Gastroesophageal sphincter (tissue), 4 donors: ENCODE measurements around the gene CLTC. TPM values are rescaled to one million over a fixed set of nuclear protein-coding genes. Genes with fewer than 3 reads are reported as not detected.
"Not testable (repeated sequence)": the region's sequence is repeated elsewhere in the genome, so short reads cannot be mapped to it uniquely, and the experiment has no call there.

Experiments used
- ATAC-seq: fragments of 150-250 bp; one replicate; pipeline ENCODE4 v1.9.1; 2016; ENCODE audit warnings: mild to moderate bottlenecking, moderate library complexity
- H3K27ac ChIP-seq, 4 donors: fragments of 200-600 bp; sonication (generic) in 3 of 4; 1 replicate in 3 of 4; 2 replicates in 1 of 4; pipeline ENCODE4 v1.5.1; 2016 to 2019
- H3K27me3 ChIP-seq: fragments of 200-600 bp; sonication (generic); one replicate; pipeline ENCODE4 v1.5.1; 2019
- H3K36me3 ChIP-seq, 2 donors: fragments of 200-600 bp; sonication (generic); one replicate each; pipeline ENCODE4 v1.5.1; 2019; ENCODE audit warnings: control low read depth in 1 of 2
- H3K4me1 ChIP-seq, 3 donors: fragments of 200-600 bp; sonication (generic); 1 replicate in 2 of 3; 2 replicates in 1 of 3; pipeline ENCODE4 v1.5.1; 2016 to 2019; ENCODE audit warnings: control low read depth in 2 of 3
- H3K4me3 ChIP-seq, 2 donors: fragments of 200-600 bp; sonication (generic); one replicate each; pipeline ENCODE4 v1.5.1; 2019; ENCODE audit warnings: mild to moderate bottlenecking in 1 of 2, moderate library complexity in 1 of 2
- H3K9me3 ChIP-seq, 3 donors: fragments of 200-600 bp; sonication (generic); one replicate each; pipeline ENCODE4 v1.5.1; 2017 to 2019; ENCODE audit warnings: control low read depth in 2 of 3
- CTCF ChIP-seq, 4 experiments: fragments of 200-600 bp in 2 of 4; fragments of 450-650 bp in 2 of 4; sonication (generic) in 1 of 4; IDR thresholded peaks; one replicate each; pipeline ENCODE4 v1.5.1; 2017 to 2019; ENCODE audit warnings: antibody characterized with exemption in 4 of 4, mild to moderate bottlenecking in 2 of 4, moderate library complexity in 2 of 4
- EP300 ChIP-seq: sonication (generic); formaldehyde crosslinking; IDR thresholded peaks from one replicate; pipeline ENCODE4 v1.6.1; 2017; ENCODE audit warnings: antibody characterized with exemption, mild to moderate bottlenecking
- POLR2A ChIP-seq, 2 donors: fragments of 450-650 bp; IDR thresholded peaks; one replicate each; pipeline ENCODE4 v1.6.1; 2017; ENCODE audit warnings: antibody characterized with exemption in 2 of 2, mild to moderate bottlenecking in 2 of 2, moderate library complexity in 1 of 2
- POLR2AphosphoS5 ChIP-seq: sonication (generic); formaldehyde crosslinking; IDR thresholded peaks from one replicate; pipeline ENCODE4 v1.6.1; 2017; ENCODE audit warnings: antibody characterized with exemption
- WGBS, 2 donors: methylation state at CpG; one replicate each; pipeline ENCODE4 v1.1.5; 2018; ENCODE audit warnings: low coverage in 1 of 2; 5-methylcytosine and 5-hydroxymethylcytosine counted together
- total RNA-seq, 4 donors: library from RNA; depleted of rRNA; stranded (reverse); fragments of >200 nt; gene quantifications; one replicate each; pipeline ENCODE4 v1.1.0, GENCODE V29; 2016

Gene CLTC
- 100 to 1,000 TPM; 290 to 342 (median 317) TPM for total RNA-seq

- H3K9me3 ChIP-seq: no peaks in the 10 kb centered on the region
- 0% methylated on average over 16 to 32 of the region's 65 CpGs for WGBS, 2 donors
- peak; percentile 22 for TF ChIP-seq EP300
- TF ChIP-seq CTCF (IDR thresholded peaks at IDR 0.05): peak in 2 of 4 experiments; percentile 13 to 16
- peak; percentile 92 for TF ChIP-seq POLR2A (IDR thresholded peaks at IDR 0.05)
- peak; percentile 95 for TF ChIP-seq POLR2AphosphoS5
- no peaks in the 10 kb centered on the region for H3K27me3 ChIP-seq
- ATAC-seq: peak; percentile 97
- peak within 1 kb of the TSS; percentile 94 to 100 (median 98) for H3K27ac ChIP-seq
- H3K4me1 ChIP-seq: peaks cover 12 to 49% (median 21%) of the 10 kb centered on the region in 3 donors
- peak within 1 kb of the TSS; percentile 85 to 94 for H3K4me3 ChIP-seq
- H3K36me3 ChIP-seq: no peaks in the 10 kb centered on the region
Observed at GRCh38 chr17:59619298-59620063, at the start of gene CLTC. Gene CLTC (plus strand): TSS chr17:59619895. CDS start chr17:59620132, 237 bp downstream.

GRCh38 chr17:59572301-59572924 is 47.3 kb upstream of the CLTC start:
- no peak for ATAC-seq
- no peaks in the 10 kb centered on the region for H3K27me3 ChIP-seq
- H3K36me3 ChIP-seq: peaks cover 0 to 46% of the 10 kb centered on the region in 2 donors
- WGBS, 2 donors: 86 to 98% methylated on average over 6 to 10 of the region's 10 CpGs
- no peak overlapping the region for H3K4me3 ChIP-seq
- peaks cover 0 to 4% (median 0%) of the 10 kb centered on the region in 3 donors for H3K4me1 ChIP-seq
- TF ChIP-seq POLR2AphosphoS5: no peak
- TF ChIP-seq POLR2A (IDR thresholded peaks at IDR 0.05): no peak
- no peak for TF ChIP-seq EP300
- TF ChIP-seq CTCF (IDR thresholded peaks at IDR 0.05): no peak
- H3K27ac ChIP-seq: no peak overlapping the region
- no peaks in the 10 kb centered on the region for H3K9me3 ChIP-seq

- H3K4me1 ChIP-seq, H3K27me3 ChIP-seq, H3K4me3 ChIP-seq, H3K9me3 ChIP-seq, H3K27ac ChIP-seq, ATAC-seq: not testable (repeated sequence)
- WGBS, 2 donors: no CpG with 5 or more reads among the region's 1 CpG
- peaks cover 0 to 15% of the 10 kb centered on the region in 2 donors for H3K36me3 ChIP-seq
Observed at GRCh38 chr17:59584168-59584567, 35.5 kb upstream of the CLTC start.

- no peak overlapping the region for H3K27ac ChIP-seq
- ATAC-seq: no peak
- H3K9me3 ChIP-seq: no peaks in the 10 kb centered on the region
- H3K4me1 ChIP-seq: no peaks in the 10 kb centered on the region
- H3K4me3 ChIP-seq: no peak overlapping the region
- no peaks in the 10 kb centered on the region for H3K27me3 ChIP-seq
- peaks cover 0 to 52% of the 10 kb centered on the region in 2 donors for H3K36me3 ChIP-seq
- TF ChIP-seq CTCF (IDR thresholded peaks at IDR 0.05): no peak
- no peak for TF ChIP-seq EP300
- TF ChIP-seq POLR2AphosphoS5: no peak
- TF ChIP-seq POLR2A (IDR thresholded peaks at IDR 0.05): no peak
Observed at GRCh38 chr17:59600169-59600568, 19.5 kb upstream of the CLTC start.

- Histone ChIP-seq H3K27me3 (no peaks in the 10 kb centered on the region), H3K4me1 (no peaks in the 10 kb centered on the region), H3K9me3 (no peaks in the 10 kb centered on the region), H3K36me3 (peaks cover 0 to 62% of the 10 kb centered on the region in 2 donors), H3K27ac (no peak overlapping the region), H3K4me3 (no peak overlapping the region)
- WGBS, 2 donors: 86 to 91% methylated on average over 1 to 2 of the region's 2 CpGs
- TF ChIP-seq POLR2AphosphoS5: no peak
- TF ChIP-seq POLR2A (IDR thresholded peaks at IDR 0.05): no peak
- TF ChIP-seq EP300: no peak
- TF ChIP-seq CTCF (IDR thresholded peaks at IDR 0.05): no peak
- no peak for ATAC-seq
Observed at GRCh38 chr17:59601130-59601529, 18.6 kb upstream of the CLTC start.
